HepG2 (cell line): ENCODE measurements around the gene TH. TPM values are rescaled to one million over a fixed set of nuclear protein-coding genes. Genes with fewer than 3 reads are reported as not detected.
A peak's percentile ranks its signal among the peaks of the same experiment; 100 is the strongest.

Experiments used
- FIP1L1 ChIP-seq: fragments of 200-400 bp; formaldehyde crosslinking; IDR thresholded peaks from 2 replicates; pipeline ENCODE4 v1.6.1; 2018; ENCODE audit warnings: low read depth, mild to moderate bottlenecking, low read length, moderate library complexity, borderline replicate concordance; ENCODE audit not compliant: insufficient read depth
- HNF4A ChIP-seq: sonication (generic); formaldehyde crosslinking; IDR thresholded peaks from 2 replicates; pipeline ENCODE4 v1.4.0; 2020; ENCODE audit warnings: missing genetic modification reagents
- HOXA3 ChIP-seq: sonication (generic); formaldehyde crosslinking; IDR thresholded peaks from 2 replicates; pipeline ENCODE4 v1.5.0; 2020; ENCODE audit warnings: missing genetic modification reagents
- NR2F6 ChIP-seq, 2 experiments: IDR thresholded peaks; 2 replicates each; pipeline ENCODE4 v1.6.1; 2016; ENCODE audit warnings: antibody characterized with exemption in 1 of 2, mild to moderate bottlenecking in 1 of 2
- PHF8 ChIP-seq: sonication (generic); formaldehyde crosslinking; IDR thresholded peaks from 2 replicates; pipeline ENCODE4 v1.5.0; 2020; ENCODE audit warnings: missing genetic modification reagents
- RBAK ChIP-seq: sonication (generic); formaldehyde crosslinking; IDR thresholded peaks from 2 replicates; pipeline ENCODE4 v1.5.1; 2020; ENCODE audit warnings: mild to moderate bottlenecking, missing genetic modification reagents
- SP4 ChIP-seq: sonication (generic); formaldehyde crosslinking; IDR thresholded peaks from 2 replicates; pipeline ENCODE4 v1.8.1; 2023; ENCODE audit warnings: mild to moderate bottlenecking, missing genetic modification reagents
- ZBTB38 ChIP-seq: sonication (generic); formaldehyde crosslinking; IDR thresholded peaks from 2 replicates; pipeline ENCODE4 v1.5.1; 2020; ENCODE audit warnings: mild to moderate bottlenecking, missing genetic modification reagents
- ZC3H4 ChIP-seq: sonication (generic); formaldehyde crosslinking; IDR thresholded peaks from 2 replicates; pipeline ENCODE4 v1.4.0; 2020; ENCODE audit warnings: missing genetic modification reagents, borderline replicate concordance
- ZNF788 ChIP-seq: sonication (generic); formaldehyde crosslinking; IDR thresholded peaks from 2 replicates; pipeline ENCODE4 v1.5.0; 2020; ENCODE audit warnings: mild to moderate bottlenecking, missing genetic modification reagents, borderline replicate concordance
- polyA plus RNA-seq, 8 experiments: library from polyadenylated mRNA; depleted of rRNA in 3 of 8; stranded (reverse) in 7 of 8; unstranded in 1 of 8; fragments of >200 nt; fragmentation: Illumina TruSeq in 4 of 8; extraction: Trizol in 4 of 8; gene quantifications; 2 replicates each; pipeline versions ENCODE4 v1.2.1 to v1.2.3, GENCODE V29; 2011 to 2016; ENCODE audit warnings: low read depth in 4 of 8, missing spikeins in 1 of 8, mixed read lengths in 1 of 8; ENCODE audit not compliant: insufficient read depth in 1 of 8
- total RNA-seq, 5 experiments: library from RNA; depleted of rRNA; stranded (reverse); fragments of >200 nt; fragmentation: Illumina TruSeq; extraction: Trizol; gene quantifications; 2 replicates each; pipeline ENCODE4 v1.2.3, GENCODE V29; 2016; ENCODE audit warnings: low read depth in 1 of 5
- TF ChIP-seq, protein P1 (sequence below): sonication (generic); formaldehyde crosslinking; IDR thresholded peaks from 2 replicates; pipeline ENCODE4 v1.9.0; 2021; ENCODE audit warnings: mild to moderate bottlenecking, missing genetic modification reagents
- TF ChIP-seq, protein P2 (sequence below): sonication (generic); formaldehyde crosslinking; IDR thresholded peaks from 2 replicates; pipeline ENCODE4 v1.4.0; 2020; ENCODE audit warnings: missing genetic modification reagents
- TF ChIP-seq, protein P3 (sequence below): sonication (generic); formaldehyde crosslinking; conservative IDR thresholded peaks from 2 replicates; pipeline ENCODE4 v1.4.0; 2020; ENCODE audit warnings: missing genetic modification reagents
- TF ChIP-seq, protein P4 (sequence below): sonication (generic); formaldehyde crosslinking; IDR thresholded peaks from 2 replicates; pipeline ENCODE4 v1.4.0; 2020; ENCODE audit warnings: missing genetic modification reagents

TH gene
- total and polyA plus RNA-seq, 2 of the 13 experiments (the other 11 are each of a cell fraction or from before 2014, with no cell fraction given), result 0.36 TPM; not detected in 1

DNA sequence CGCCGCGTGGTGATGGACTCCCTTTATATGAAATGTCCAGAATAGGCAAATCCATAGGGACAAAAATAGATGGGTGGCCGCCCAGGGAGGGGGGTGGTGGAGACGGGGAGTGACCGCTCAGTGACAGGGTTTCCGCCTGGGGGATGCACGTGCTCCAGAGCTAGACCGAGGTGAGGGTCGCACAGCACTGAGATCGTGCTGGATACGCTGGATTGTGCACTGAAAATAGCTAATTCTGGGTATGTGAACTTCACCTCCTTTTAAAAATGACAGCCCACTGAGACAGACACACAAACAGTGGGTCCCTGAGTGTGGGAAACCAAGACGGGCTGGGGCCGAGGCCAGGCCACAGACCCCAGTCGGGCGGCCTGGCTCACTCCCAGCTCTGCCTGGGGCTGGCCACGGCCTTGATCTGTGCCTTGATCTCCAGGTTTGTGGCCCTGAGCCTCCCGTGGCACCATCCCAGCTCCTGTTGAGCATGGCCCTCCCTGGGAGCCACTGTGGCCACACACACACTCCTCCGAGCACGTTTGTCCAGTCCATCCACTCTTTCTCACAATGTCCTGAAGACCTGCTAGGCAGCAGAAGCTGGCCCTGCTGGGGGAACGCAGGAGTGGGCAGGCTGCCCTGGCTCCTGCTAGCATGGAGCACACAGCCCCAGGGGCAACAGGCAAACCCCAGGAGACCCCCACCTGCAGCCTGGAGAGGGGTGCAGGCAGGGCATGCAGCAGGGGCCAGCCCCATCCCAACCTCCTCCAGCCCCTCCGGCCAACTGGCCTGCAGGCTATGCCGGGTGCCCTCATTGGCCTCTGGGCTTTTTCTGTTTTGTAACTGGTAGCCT lies 41.0 kb upstream of the TH start (continued):
- TF ChIP-seq, protein P1, sequence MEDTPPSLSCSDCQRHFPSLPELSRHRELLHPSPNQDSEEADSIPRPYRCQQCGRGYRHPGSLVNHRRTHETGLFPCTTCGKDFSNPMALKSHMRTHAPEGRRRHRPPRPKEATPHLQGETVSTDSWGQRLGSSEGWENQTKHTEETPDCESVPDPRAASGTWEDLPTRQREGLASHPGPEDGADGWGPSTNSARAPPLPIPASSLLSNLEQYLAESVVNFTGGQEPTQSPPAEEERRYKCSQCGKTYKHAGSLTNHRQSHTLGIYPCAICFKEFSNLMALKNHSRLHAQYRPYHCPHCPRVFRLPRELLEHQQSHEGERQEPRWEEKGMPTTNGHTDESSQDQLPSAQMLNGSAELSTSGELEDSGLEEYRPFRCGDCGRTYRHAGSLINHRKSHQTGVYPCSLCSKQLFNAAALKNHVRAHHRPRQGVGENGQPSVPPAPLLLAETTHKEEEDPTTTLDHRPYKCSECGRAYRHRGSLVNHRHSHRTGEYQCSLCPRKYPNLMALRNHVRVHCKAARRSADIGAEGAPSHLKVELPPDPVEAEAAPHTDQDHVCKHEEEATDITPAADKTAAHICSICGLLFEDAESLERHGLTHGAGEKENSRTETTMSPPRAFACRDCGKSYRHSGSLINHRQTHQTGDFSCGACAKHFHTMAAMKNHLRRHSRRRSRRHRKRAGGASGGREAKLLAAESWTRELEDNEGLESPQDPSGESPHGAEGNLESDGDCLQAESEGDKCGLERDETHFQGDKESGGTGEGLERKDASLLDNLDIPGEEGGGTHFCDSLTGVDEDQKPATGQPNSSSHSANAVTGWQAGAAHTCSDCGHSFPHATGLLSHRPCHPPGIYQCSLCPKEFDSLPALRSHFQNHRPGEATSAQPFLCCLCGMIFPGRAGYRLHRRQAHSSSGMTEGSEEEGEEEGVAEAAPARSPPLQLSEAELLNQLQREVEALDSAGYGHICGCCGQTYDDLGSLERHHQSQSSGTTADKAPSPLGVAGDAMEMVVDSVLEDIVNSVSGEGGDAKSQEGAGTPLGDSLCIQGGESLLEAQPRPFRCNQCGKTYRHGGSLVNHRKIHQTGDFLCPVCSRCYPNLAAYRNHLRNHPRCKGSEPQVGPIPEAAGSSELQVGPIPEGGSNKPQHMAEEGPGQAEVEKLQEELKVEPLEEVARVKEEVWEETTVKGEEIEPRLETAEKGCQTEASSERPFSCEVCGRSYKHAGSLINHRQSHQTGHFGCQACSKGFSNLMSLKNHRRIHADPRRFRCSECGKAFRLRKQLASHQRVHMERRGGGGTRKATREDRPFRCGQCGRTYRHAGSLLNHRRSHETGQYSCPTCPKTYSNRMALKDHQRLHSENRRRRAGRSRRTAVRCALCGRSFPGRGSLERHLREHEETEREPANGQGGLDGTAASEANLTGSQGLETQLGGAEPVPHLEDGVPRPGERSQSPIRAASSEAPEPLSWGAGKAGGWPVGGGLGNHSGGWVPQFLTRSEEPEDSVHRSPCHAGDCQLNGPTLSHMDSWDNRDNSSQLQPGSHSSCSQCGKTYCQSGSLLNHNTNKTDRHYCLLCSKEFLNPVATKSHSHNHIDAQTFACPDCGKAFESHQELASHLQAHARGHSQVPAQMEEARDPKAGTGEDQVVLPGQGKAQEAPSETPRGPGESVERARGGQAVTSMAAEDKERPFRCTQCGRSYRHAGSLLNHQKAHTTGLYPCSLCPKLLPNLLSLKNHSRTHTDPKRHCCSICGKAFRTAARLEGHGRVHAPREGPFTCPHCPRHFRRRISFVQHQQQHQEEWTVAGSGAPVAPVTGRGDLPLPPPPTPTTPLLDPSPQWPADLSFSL, result no peak
- TF ChIP-seq, protein P2, sequence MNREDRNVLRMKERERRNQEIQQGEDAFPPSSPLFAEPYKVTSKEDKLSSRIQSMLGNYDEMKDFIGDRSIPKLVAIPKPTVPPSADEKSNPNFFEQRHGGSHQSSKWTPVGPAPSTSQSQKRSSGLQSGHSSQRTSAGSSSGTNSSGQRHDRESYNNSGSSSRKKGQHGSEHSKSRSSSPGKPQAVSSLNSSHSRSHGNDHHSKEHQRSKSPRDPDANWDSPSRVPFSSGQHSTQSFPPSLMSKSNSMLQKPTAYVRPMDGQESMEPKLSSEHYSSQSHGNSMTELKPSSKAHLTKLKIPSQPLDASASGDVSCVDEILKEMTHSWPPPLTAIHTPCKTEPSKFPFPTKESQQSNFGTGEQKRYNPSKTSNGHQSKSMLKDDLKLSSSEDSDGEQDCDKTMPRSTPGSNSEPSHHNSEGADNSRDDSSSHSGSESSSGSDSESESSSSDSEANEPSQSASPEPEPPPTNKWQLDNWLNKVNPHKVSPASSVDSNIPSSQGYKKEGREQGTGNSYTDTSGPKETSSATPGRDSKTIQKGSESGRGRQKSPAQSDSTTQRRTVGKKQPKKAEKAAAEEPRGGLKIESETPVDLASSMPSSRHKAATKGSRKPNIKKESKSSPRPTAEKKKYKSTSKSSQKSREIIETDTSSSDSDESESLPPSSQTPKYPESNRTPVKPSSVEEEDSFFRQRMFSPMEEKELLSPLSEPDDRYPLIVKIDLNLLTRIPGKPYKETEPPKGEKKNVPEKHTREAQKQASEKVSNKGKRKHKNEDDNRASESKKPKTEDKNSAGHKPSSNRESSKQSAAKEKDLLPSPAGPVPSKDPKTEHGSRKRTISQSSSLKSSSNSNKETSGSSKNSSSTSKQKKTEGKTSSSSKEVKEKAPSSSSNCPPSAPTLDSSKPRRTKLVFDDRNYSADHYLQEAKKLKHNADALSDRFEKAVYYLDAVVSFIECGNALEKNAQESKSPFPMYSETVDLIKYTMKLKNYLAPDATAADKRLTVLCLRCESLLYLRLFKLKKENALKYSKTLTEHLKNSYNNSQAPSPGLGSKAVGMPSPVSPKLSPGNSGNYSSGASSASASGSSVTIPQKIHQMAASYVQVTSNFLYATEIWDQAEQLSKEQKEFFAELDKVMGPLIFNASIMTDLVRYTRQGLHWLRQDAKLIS (CRISPR knock-in tag), result peak; percentile 3; the same call in 1 of the 2 replicates
- TF ChIP-seq, protein P3, sequence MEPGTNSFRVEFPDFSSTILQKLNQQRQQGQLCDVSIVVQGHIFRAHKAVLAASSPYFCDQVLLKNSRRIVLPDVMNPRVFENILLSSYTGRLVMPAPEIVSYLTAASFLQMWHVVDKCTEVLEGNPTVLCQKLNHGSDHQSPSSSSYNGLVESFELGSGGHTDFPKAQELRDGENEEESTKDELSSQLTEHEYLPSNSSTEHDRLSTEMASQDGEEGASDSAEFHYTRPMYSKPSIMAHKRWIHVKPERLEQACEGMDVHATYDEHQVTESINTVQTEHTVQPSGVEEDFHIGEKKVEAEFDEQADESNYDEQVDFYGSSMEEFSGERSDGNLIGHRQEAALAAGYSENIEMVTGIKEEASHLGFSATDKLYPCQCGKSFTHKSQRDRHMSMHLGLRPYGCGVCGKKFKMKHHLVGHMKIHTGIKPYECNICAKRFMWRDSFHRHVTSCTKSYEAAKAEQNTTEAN (CRISPR knock-in tag), result peak; percentile 46; the same call in 1 of the 2 replicates
- TF ChIP-seq PHF8 (CRISPR knock-in tag) (peak; percentile 16; the same call in 1 of the 2 replicates), HOXA3 (CRISPR knock-in tag) (peak; percentile 73), NR2F6 (IDR thresholded peaks at IDR 0.05) (no peak), NR2F6 (CRISPR knock-in tag; IDR thresholded peaks at IDR 0.05) (peak; percentile 29; the same call in 1 of the 2 replicates), SP4 (CRISPR knock-in tag) (no peak), HNF4A (CRISPR knock-in tag) (peak; percentile 69), ZNF788 (CRISPR knock-in tag) (peak; percentile 48; the same call in 1 of the 2 replicates), ZC3H4 (CRISPR knock-in tag) (0 out of 2 replicates have a peak, but pooled peaks have one; percentile 56), RBAK (CRISPR knock-in tag) (peak; percentile 17; the same call in 1 of the 2 replicates), FIP1L1 (0 out of 2 replicates have a peak, but pooled peaks have one; percentile 20), ZBTB38 (CRISPR knock-in tag) (peak; percentile 99)
- TF ChIP-seq, protein P4, sequence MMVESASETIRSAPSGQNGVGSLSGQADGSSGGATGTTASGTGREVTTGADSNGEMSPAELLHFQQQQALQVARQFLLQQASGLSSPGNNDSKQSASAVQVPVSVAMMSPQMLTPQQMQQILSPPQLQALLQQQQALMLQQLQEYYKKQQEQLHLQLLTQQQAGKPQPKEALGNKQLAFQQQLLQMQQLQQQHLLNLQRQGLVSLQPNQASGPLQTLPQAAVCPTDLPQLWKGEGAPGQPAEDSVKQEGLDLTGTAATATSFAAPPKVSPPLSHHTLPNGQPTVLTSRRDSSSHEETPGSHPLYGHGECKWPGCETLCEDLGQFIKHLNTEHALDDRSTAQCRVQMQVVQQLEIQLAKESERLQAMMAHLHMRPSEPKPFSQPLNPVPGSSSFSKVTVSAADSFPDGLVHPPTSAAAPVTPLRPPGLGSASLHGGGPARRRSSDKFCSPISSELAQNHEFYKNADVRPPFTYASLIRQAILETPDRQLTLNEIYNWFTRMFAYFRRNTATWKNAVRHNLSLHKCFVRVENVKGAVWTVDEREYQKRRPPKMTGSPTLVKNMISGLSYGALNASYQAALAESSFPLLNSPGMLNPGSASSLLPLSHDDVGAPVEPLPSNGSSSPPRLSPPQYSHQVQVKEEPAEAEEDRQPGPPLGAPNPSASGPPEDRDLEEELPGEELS, result 0 out of 2 replicates have a peak, but pooled peaks have one; percentile 15
